Measurements from ENCODE around the gene PRELID1.
"Not testable (repeated sequence)": the region's sequence is repeated elsewhere in the genome, so short reads cannot be mapped to it uniquely, and the experiment has no call there.

Gene PRELID1

DNA sequence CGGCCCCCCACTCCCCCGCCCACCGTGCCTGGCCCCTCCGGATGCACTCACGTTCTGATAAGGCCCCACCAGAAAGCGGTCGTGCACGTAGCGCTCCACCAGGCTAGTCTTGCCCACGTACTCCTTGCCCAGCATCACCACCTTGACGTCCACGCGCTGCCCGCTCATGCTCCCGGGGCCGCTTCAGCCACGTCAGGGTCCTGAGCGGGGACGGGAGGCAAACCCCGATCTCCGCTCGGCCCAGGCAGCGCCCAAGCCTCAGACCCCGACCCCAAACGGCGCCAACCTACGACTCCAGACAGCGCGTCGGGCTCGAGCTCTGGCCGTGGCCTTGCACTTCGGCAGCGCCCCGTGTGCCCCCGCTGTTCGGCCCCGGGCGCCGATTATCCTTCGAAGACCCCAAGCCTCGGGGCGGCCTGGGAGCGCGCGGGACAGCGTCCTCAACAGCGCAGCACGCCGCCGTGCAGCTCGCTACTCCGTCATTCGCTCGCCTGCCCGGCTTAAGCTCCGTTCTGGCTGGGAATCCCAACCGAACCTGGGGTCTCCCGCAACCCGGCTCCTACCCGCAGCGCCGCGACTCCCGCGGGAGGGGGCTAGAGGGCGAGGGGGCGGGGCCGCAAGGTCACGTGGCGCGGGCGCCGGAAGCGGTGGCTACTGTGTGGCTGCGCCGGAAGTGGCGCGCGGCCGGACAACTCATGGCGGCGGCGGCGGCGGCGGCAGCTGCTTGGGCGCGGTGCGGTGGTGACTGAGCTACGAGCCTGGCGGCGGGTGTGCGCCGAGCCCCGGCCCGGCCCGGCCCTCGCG is at the start of gene PRELID1, which contains the start of gene RAB24:
TSS of gene PRELID1 (plus strand) at position 679 of the 804 bp plus-strand sequence. CDS start 187 bp downstream, outside the sequence.
TSS of gene RAB24 (minus strand) at position 599 of the 804 bp plus-strand sequence. CDS start at position 168, 431 bp downstream.
- peak; percentile 90 for DNase-seq

GRCh38 chr5:177256296-177256695 is 47.3 kb upstream of the PRELID1 start:
- DNase-seq = no peak

GRCh38 chr5:177258711-177259110 is 44.9 kb upstream of the PRELID1 start:
- DNase-seq = not testable (repeated sequence)

GRCh38 chr5:177260961-177261360 is 42.6 kb upstream of the PRELID1 start:
- DNase-seq = no peak

DNA sequence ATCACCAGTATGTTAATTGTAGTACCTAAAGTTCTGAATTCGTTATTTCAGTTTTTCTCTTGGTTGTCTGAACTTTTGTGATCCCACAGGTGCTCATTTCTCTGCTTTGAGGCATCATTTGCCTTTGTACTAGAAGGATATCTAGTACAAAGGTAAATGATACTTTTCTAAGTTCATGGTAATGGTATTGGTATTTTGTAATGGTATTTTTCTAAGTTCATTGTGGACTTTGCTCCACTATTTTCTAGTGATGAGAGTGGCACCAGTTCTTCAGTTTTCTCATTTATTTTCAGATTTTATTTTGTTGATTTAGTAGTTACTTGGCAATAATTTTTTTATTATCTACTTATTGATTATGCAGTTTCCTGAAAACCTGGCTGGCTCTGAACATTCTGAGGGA is 42.1 kb upstream of the PRELID1 start:
- DNase-seq = no peak

DNA sequence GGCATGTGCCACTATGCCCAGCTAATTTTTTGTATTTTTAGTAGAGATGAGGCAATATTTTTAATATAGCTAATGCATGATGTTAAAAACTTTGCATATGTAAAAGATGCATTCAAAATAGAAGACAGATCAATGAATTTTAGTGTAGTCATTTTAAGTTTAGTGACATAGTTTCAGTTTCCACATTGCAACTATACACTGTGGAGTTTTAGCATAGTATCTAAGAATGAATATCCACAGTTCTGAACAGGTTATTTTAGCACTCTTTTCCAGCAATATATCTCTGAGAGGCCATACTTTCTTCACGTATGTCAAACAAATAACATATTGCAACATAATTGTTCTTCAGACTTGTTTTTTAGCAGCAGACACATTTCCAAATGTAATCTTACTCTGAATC is 39.4 kb upstream of the PRELID1 start:
- no peak for DNase-seq

DNA sequence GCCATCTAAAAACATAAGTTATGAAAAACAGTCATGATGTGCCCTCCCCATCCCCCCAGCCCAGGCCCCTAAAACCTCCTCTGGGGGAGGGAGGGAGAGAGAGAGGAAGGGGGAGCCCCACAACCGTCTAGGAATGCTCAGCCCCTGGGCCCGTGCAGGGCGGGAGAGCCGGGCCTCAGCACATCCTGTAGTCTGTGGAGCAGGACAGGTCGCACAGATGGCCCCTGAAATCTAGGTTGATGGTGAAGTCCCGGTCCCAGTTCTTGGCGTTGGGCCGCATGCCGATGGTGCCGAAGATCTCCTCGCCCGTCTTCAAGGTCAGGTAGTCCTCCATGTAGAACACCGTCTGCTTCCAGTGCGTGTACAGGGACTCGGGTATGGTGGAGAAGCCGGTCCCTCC is 38.2 kb upstream of the PRELID1 start:
- no peak for DNase-seq

GRCh38 chr5:177269232-177269895 is 34.2 kb upstream of the PRELID1 start:
- no peak for DNase-seq

GRCh38 chr5:177269976-177270375 is 33.6 kb upstream of the PRELID1 start:
- no peak for DNase-seq

- DNase-seq = no peak
Observed at GRCh38 chr5:177270653-177271052, 32.9 kb upstream of the PRELID1 start.

DNA sequence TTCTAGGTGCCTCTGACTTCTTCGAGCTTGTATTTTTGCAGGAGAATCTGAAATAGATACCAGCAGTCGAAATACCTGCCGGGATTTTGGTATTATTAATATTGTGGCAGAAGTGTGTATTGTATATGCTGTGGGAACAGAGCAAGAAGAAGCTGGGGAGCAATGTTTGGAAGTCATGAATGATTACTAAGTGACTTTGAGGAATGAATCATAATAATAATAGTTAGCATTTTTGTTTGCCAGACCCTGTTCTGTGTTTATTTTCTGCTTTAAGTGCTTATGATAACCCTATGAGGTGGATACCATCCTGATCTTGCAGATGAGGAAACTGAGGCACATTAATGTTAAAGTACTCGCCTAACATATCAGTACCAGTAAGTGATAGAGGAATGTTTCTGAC is 32.5 kb upstream of the PRELID1 start:
- DNase-seq = no peak

GRCh38 chr5:177275883-177276282 is 27.7 kb upstream of the PRELID1 start:
- DNase-seq = no peak

- no peak for DNase-seq
Observed at GRCh38 chr5:177276886-177277285, 26.7 kb upstream of the PRELID1 start.

GRCh38 chr5:177288191-177288590 is 15.4 kb upstream of the PRELID1 start:
- DNase-seq = no peak

GRCh38 chr5:177290816-177291596 is 12.6 kb upstream of the PRELID1 start:
- no peak for DNase-seq

- DNase-seq = no peak
Observed at GRCh38 chr5:177291735-177292134, 11.9 kb upstream of the PRELID1 start.

- DNase-seq = no peak
Observed at GRCh38 chr5:177293819-177294581, 9.6 kb upstream of the PRELID1 start.

- DNase-seq = no peak
Observed at GRCh38 chr5:177294632-177295031, 9.0 kb upstream of the PRELID1 start.

DNA sequence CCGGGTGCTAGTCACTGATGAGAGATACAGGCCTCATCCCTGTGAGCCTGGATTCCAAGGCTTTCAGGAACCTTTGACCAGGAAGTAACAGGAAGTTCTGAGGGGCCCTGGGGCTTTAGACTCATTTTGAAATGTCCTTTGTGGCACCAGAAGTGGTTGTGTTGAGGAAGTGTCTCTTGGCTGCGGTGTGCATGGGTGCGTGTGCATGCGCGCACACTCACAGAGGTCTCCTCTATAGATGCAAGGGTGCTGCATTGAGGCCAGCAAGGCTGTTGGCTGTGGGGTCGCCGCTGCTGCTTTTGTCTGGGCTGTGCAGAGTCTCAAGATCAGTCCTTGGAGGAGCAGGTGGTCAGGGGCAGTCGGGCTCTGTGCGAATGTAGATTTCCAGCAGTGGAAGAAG is 7.7 kb upstream of the PRELID1 start:
- DNase-seq = no peak

GRCh38 chr5:177296581-177296980 is 7.0 kb upstream of the PRELID1 start:
- DNase-seq = no peak

DNA sequence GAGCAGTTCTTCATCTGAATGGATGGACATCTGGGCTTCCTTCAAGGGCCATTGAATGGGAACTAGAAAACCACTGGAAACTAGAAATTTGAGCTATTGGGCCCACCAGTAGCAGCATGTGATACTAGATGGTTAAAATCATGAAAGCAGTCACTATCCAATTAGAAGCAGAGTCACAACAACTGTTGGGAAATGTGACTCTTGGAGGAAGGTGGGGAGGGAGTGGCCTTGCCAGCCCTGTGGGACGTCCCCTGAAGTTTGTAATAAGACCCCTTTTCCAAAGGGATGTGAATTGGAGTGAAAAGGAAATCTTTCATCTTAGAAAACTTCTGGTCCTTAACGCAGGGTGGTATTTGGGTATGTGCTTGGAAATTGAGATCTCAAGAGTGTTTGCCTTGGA is 5.7 kb upstream of the PRELID1 start:
- no peak for DNase-seq

GRCh38 chr5:177299697-177300096 is 3.9 kb upstream of the PRELID1 start:
- DNase-seq = no peak

Data from stimulated activated CD4-positive, alpha-beta T cell treated with anti-CD3 and anti-CD28 coated beads, Interleukin-12 subunit alpha, Interleukin-12 subunit beta, amount 100 ng/mL, for 4 hours (primary cell).